NCI-H128 (cell line): Measurements from ENCODE around the gene TADA2A.

ENCODE experiments used
- DNase-seq: peaks from one replicate; lab custom pipeline; 2025; ENCODE audit not compliant: unreplicated experiment; lab: John Stamatoyannopoulos, UW

TADA2A gene

DNA sequence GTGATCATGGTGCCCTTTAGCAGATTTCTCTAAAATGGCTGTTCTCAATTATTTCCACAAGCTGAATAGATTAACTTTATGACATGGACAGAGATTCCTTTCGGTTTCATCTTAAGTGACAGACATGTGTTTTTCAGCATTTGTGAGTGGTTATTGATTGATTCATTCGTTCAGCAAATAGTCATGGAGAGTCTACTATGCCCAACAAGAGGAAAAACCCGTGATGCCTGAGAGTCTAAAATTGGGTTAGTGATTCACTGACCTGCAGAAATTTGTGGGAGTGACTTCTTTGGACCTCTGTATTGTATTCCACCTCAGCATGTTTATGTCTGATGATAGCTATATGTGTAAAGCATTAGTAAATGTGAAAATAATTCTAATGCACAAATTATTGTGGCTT lies 55.0 kb downstream of the TADA2A start:
- no peak for DNase-seq

DNA sequence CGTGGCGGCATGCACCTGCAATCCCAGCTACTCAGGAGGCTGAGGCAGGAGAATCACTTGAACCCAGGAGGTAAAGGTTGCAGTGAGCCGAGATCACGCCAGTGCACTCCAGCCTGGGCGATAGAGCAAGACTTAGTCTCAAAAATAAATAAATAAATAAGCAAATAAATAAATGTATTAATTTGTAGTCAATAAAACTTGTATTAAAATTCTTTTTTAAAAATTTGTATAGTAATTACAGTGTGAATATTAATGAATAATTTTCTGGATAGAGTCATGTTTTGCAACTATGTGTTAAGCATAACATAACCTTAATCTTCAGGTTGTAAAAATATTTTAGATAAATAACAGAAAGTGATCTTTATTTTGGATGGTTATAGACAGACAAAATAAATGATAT lies 55.8 kb downstream of the TADA2A start:
- DNase-seq: no peak

DNA sequence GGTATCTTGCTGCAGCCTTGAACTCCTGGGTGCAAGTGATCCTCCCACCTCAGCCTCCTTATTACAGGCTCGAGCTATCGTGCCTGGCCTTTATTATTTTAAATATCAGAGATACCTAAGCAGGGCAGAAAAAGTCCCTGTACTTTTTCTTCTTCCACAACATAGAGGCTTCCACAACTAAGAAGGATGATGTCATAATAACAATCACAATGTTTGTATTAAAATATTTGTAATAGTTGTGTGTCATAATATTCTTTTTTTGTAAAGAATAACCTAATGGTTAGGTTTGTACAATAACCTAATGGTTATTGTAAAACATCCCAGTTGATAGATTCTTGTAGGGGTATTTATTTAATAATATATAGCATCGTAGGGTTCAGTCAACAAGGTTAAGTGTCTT lies 56.4 kb downstream of the TADA2A start:
- DNase-seq: no peak

DNA sequence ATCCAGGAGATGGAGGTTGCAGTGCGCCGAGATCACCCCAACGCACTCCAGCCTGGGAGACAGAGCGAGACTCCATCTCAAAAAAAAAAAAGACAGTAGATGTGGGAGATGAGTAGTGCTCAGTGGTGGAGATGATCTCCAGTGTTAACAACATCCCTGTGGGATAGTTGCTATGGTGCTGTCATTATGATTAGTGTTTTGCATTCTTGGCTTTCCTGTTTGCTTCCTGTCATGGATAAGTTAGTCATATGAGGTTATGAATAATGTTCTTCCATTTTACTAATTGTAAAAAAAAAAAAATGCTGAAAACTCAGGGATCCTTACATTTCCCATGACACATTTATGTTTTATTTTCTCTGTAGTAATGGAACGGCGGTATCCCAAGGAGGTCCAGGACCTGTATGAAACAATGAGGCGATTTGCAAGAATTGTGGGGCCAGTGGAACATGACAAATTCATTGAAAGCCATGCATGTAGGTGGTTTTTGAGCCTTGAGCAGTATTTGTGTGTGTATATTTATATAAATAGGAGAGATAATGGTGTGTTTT lies 58.5 kb downstream of the TADA2A start:
- no peak for DNase-seq

DNA sequence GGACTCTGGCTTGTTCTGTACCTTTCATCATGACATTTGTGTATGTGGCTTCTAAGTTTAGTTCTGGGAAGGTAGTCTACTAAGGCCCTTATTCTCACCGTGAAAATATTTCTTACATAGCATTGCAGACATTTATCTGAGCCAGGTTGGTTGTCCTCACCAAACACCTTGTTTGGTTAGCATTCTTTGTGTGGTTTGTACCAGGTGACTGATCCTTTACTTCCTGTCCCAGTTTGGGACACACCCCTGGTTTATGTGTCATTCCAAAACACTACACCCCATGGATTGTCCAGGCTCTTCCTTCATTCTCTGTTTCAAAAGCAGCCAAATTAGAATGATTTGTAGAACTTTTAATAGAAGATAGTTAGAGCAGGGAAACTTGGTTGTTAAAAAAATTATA lies 59.8 kb downstream of the TADA2A start:
- DNase-seq: no peak

DNA sequence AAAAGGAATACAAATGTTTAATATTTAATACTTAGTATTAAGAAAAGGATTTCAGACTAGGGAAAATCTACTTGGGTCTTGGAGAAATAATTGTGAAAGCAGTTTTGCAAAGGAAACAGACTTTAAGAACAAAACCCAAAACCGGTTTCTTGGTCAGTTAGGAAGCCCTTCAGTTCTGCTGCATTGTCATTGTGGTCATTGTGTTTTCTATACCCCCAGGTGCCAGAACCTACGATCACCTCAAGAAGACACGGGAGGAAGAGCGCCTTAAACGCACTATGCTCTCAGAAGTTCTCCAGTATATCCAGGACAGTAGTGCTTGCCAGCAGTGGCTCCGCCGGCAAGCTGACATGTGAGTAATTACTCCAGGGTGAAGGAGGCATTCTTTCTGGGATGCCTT lies 63.5 kb downstream of the TADA2A start:
- DNase-seq: no peak

DNA sequence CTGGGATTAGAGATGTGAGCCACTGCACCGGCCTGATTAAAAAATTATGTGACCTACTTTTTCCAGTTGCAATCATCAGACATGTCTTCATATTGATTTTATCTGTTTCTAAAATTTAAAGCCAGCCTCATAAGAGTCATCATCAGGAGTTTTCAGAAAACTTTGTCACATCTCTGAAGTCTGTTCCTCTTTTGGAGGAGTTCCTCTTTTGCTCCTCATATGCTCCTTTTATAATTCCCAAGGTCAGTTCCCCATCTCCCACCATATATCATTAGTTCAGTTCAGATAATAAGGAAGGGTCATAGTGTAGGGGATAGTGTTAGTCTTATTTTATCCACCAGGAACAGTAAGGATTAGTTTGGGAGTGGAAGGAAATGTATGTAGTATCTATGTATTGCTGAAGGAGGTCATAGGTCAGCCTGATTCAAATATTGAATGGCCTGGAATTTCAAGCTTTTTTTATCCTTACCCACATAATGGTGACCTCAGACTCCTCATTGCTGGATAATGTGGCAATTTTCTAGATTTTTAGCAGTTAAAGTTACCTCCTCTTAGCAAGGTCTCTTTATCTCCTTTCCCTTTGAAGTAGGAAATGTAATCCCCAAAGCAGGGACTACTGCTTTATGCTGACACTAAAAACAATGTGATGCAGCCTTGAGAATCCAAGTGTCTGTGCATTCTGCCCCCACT lies 69.2 kb downstream of the TADA2A start:
- DNase-seq: no peak

DNA sequence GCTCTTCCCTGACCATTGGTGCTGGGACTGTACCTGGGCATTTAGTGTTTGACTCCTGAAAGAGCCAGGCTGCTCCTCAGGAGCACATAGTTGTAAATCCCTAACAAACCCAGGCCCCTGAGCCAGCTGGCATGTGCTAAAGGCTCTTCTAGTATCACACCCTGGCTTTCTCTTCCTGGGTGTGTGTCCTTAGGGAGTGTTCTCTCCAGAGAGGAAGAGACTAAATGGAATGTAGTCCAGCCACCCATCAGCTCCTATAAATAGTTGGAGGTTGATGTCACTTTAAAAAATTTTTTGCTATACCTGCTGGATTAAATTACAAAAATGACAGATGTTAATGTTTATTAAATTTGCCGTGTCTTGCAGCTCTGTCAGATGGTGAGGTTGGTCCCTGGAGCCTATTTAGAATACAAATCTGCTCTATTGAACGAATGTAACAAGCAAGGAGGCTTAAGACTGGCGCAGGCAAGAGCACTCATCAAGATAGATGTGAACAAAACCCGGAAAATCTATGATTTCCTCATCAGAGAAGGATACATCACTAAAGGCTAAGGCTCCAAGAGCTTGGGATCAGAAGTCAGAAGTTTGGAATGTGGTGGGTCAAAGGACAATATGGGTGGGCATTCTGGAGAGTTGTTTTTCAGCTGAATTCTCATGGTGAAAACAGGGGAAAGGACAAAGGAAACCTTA lies 69.9 kb downstream of the TADA2A start:
- no peak for DNase-seq

DNA sequence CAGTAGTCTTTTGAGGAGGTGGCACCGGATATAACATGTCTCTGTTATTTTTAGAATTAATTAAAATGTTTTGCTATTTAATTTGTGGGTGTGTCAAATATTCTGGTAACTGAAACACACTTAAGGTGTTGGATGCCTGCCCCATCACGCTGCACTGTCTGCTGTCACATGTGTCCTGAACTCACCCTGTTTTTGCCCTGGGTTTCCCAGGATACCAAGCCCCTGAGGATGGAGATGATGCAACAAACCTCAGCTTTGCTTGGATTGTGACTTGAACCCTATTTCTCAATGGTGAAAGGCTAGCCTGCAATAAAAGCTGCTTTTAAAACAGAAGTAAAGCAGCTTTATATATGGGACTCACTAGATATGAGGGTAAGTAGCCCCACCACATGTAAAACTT lies 71.5 kb downstream of the TADA2A start:
- DNase-seq: no peak

DNA sequence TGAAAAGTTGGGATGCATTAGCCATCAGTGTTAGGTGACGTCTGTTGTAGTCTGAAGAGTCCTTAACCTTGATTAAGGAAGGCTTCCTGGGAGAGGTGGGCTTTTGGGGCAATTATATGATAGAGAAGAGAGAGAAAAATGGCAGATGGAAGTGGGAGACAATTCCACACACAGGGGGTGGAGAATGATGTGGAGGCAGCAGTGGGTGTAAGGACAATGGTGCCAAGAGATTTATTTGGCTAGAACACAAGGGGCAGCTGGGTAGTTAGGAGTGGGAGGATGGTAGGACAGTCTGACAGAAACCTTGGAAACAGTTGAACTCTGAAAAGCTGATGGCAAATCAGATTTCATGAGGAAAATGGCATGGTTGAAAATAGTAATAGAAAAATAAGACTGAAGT lies 72.3 kb downstream of the TADA2A start:
- no peak for DNase-seq

DNA sequence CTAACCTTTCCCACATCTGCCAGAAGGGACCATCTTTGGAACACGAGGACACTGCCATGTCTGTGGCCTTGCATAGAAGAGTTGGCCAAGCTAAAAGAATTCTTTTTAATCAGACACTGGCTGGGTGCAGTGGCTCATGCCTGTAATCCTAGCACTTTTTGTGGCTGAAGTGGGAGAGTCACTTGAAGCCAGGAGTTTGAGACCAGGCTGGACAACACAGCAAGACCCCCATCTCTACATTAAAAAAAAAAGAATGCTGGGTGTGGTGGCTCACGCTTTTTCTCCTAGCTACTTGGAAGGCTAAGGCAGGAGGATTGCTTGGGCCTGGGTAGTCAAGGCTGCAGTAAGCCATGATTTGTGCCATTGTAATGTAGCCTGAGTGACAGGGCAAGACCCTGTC lies 73.7 kb downstream of the TADA2A start:
- DNase-seq: no peak

DNA sequence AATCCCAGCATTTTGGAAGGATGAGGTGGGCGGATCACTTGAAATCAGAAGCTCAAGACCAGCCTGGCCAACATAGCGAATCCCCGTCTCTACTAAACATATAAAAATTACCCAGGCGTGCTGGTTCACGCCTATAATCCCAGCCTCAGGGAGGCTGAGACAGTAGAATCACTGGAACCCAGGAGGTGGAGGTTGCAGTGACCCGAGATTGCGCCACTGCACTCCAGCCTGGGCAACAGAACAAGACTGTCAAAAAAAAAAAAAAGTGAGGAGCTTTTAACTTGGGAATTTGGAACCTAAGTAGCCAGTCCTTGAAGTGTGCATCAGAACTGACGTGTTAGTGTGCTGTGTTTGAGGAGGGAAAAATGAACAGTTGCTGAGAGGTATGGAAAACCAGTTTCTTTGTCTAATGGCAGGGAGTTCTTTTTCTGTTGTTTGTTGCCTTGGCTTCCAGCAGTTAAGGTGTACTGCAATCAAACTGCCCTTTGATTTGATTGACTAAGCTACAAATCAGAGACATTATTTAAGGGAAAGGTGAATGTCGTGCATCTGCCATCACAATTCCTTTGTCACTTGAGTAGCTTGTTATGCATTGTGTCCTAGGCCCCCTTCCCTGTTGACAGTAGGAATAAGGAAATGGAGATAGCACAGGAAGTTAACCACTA lies 74.4 kb downstream of the TADA2A start:
- no peak for DNase-seq

DNA sequence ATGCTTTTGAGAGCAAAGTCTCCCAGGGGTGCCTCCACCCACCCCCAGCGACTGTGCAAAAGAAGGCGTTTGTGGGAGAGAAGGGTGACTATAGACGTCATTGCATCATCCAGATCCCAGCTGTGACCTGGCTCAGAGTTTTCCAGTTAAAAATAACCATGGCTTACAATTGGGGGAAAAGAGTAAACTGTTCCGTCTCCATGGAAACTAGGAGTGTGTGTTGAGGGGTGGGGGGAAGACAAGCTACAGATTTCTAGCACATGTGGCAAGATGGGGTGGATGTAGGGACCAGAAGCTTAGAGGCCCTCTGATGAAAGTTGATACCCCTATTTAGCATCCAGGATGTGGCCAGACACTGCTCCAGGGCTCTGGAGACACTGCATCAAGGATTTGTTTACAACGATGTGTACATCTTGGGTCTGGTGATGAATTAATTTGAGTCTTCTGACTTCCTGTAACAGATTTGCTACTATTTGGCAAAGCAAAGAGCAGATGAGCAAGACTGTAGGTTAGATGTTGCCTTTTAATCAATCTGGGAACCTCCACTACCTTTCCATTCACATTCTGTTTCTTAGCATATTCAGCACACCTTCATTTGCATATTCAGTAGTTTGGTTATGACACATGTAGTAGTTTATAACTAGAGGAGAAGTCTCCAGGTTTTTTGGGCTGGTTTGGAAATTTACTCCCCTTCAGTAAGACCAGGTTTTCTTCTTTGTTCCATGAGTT lies 76.8 kb downstream of the TADA2A start:
- no peak for DNase-seq

DNA sequence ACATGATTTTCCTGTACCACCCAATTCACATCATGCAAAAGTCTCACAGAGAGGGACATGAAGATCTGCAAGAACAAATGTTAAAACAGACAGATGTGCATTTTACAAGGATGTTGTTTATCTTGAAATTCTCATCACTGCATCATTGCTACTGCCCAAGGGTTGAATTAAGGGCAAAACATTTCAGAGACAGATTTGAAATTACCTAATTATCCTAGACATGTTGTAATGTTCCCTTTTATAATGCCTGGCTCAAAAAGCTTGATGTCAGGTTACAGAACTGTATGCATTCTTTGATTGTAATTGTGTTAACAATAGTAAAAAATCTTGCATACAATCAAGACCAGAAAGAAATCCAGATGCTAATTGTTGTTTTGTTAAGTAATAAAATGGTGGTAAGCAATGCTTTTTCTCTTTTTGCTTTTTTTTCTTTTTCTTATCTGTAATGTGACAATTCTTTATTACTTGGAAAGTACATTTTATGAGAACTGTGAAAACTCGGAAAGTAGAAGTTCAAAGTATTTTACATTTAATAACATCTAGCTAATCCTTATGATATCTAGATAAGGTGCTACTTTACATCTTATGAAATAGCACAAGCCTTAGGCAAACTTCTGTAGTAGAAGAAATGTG lies 79.4 kb downstream of the TADA2A start:
- DNase-seq: no peak

DNA sequence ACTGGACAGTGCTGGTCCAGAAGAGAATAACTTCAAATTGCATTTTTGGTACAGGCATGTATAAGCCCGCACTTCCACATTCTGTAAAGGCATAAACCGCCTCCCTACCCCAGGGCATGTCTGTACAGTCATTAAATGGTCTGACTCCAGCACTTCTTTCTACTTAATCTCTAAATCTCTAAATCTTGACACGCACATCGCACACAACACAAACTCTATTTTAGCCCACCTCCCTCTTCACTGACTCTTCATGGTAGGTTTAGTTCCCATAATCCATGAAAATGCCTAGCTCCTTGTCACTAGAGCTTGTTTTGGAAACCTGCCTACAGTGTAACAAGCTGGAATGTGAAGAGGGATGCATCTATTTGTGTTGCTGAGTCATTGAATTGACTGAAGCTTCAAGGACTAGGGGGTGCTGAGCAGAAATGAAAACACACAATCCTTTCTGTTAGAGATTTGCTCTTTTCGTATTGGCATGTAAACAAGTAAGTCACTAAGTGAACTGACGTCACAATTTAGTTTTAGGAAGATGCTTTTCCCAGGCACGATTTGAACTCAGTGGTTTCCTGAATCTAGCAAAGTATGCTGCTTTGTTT lies 81.4 kb downstream of the TADA2A start:
- peak; percentile 2 for DNase-seq

DNA sequence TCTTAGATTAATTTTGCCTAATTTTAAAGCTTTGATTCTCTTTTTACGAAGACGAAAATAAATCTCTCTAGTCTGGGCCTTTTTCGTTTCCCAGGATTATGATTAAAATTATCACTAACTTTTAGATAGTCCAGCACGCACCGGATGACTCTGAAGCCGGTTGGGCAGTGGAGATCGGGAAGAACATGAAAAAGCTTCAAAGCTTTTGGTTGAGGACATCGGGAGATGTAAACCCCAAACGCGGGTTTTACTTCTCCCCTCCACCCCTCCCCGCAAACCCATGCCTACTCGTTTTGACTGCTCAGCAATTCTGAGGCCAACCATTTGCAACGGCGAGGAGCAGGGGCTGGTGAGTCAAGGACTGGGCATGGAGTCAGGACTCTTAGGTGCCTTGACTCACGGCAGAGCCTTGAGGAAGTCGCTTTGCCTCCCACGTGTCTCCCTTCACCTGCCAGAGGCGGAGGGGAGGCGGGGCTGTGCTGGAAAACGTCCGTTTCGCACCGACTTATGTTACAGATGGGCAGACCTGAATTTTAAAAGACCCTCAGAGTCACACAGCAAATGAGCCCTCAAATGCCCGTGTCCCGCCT lies 82.0 kb downstream of the TADA2A start:
- DNase-seq: peak; percentile 7

DNA sequence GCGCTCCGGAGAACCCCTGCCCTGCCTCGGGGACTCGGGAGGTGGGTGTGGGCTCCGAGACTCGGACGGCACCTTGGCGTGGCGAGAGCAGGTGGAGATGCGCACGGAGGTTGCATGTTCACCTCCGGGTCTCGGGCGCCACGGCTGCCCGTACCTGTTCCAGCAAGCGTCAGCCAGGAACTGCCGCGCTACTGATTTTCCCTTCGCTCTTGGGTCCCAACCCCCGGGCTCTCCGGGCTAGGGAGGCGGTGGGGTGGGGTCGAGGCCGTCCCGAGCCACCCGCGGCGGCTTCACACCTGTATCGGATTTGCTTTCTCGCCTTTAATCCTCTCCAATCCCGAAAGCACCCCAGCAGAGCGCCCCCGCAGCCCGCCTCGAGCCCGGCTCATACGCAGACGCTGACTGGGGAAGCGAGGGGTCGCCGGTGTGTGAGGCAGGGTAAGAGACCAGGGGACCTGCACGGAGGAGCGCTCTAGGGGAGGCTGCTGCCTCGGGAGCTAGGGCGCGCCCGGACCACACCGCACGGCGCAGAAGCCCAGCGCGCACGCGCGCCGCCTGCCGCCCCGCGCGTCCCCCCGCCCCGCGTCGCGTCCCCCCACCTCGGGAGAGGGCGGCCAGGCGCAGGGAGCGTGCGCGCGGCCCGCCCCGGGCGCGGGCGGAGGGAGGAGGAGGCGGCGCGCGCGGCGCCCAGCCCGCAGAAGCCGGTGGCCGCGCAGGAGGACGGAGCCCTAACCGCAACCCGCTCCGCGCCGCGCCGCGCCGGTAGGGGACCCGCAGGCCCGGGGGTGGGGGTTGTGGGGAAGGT lies 82.7 kb downstream of the TADA2A start, which contains the start of gene DUSP14:
Gene DUSP14, plus strand, starts transcription at position 695 of the 805 bp plus-strand sequence. CDS start 22,382 bp downstream, outside the sequence.
- DNase-seq: peak; percentile 58

DNA sequence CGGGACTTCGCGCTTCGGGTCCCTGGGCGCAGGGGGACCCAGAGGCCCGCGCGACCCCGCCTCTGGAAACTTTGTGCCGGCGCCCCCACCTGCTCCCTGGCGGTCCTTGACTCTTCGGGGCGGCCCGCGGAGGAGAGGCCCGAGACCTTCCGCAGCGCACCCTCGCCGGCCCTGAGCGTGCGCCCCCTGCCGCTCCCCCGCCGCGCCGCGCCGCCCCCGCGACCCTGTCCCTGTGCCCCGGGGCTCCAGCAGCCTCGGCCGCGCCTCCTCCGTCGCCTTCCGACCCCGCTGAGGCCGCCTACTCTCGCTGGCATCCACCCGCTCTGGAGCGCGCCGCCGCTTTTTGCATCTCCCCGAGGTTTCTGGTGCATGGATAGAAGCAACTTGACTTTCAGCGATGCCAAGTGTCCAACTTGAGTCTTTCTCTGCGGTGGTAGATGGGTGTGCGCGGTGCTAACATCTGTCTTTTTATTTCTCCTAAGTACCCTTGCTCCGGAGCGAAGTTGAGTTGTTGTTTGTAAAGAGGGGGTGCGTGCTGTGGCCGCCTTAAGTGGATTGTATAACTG lies 83.4 kb downstream of the TADA2A start:
- peak; percentile 29 for DNase-seq
